OCI-LY1 (cell line): Measurements from ENCODE around the gene TPSD1.

Experiments used
- CTCF ChIP-seq: fragments of 200-600 bp; sonication (generic), shearing (Covaris generic); IDR thresholded peaks from 2 replicates; pipeline ENCODE4 v1.5.1; 2017; ENCODE audit warnings: mild to moderate bottlenecking, antibody characterized with exemption, low read length, moderate library complexity, mixed read lengths
- EZH2 ChIP-seq: fragments of 200-600 bp; sonication (generic), shearing (Covaris generic); IDR thresholded peaks from 2 replicates; pipeline ENCODE4 v1.8.0; 2017; ENCODE audit warnings: borderline replicate concordance, mixed run types, mild to moderate bottlenecking, antibody characterized with exemption, low read length, moderate library complexity, mixed read lengths

DNA sequence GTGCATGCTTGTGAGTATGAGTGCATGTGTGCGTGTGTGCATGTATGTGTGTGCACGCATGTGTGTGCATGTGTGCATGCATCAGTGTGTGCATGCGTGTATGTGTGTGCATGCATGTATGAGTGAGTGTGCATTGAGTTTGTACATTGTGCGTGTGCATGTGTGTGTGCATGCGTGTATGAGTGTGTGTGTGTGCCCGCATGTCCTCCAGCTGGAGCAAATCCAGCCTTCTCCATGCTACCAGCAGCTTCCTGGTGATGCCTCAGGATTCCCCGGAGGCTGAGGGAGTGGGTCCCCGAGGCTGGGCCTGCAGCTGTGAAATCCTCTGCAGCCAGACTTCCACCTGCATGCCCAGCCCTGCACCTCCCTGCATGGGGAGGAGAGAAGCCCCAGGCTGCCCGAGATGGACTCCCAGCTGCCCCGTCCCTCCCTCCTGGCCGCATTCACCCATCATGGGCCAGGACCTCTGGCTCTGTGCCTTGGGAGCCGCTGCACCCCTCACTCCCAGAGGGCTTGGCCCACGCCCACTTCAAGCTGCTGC, 9.3 kb downstream of the TPSD1 start:
- TF ChIP-seq CTCF (no peak), EZH2 (no peak)
